ENCODE results near the gene SSRP1. TPM values are rescaled to one million over a fixed set of nuclear protein-coding genes. Genes with fewer than 3 reads are reported as not detected.
A peak's percentile ranks its signal among the peaks of the same experiment; 100 is the strongest.

The SSRP1 gene
- total RNA-seq, 1 donor: 83.2 TPM

DNA sequence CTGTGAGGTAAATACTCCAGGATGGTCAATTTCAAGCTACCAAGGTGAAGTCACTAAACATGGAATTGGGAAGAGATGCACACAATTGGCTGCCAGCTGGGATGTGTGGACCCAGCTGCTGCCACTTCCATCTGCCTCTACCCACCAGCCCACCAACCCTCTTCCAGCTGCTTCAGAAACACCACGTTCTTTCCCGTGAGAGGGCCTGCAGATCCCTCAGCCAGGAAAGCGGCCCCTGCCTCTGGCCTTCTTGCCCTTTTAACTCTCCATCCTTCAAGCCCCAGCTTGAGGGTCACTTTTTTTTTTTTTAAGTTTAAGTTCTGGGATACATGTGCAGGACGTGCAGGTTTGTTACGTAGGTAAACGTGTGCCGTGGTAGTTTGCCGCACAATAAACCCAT, 25.3 kb upstream of the SSRP1 start:
- TF ChIP-seq, protein P1, sequence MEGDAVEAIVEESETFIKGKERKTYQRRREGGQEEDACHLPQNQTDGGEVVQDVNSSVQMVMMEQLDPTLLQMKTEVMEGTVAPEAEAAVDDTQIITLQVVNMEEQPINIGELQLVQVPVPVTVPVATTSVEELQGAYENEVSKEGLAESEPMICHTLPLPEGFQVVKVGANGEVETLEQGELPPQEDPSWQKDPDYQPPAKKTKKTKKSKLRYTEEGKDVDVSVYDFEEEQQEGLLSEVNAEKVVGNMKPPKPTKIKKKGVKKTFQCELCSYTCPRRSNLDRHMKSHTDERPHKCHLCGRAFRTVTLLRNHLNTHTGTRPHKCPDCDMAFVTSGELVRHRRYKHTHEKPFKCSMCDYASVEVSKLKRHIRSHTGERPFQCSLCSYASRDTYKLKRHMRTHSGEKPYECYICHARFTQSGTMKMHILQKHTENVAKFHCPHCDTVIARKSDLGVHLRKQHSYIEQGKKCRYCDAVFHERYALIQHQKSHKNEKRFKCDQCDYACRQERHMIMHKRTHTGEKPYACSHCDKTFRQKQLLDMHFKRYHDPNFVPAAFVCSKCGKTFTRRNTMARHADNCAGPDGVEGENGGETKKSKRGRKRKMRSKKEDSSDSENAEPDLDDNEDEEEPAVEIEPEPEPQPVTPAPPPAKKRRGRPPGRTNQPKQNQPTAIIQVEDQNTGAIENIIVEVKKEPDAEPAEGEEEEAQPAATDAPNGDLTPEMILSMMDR (IDR thresholded peaks at IDR 0.05; ENCODE audit: insufficient read depth, low read length): no peak
- no peak for DNase-seq (ENCODE audit: low read depth)
- H3K4me3 ChIP-seq (ENCODE audit: low read depth, low read length): no peak overlapping the region

GRCh38 chr11:57359896-57360690, 24.4 kb upstream of the SSRP1 start:
- no peak overlapping the region for H3K4me3 ChIP-seq (ENCODE audit: low read depth, low read length)
- DNase-seq (ENCODE audit: low read depth): no peak
- TF ChIP-seq, protein P1 (IDR thresholded peaks at IDR 0.05; ENCODE audit: insufficient read depth, low read length): no peak

DNA sequence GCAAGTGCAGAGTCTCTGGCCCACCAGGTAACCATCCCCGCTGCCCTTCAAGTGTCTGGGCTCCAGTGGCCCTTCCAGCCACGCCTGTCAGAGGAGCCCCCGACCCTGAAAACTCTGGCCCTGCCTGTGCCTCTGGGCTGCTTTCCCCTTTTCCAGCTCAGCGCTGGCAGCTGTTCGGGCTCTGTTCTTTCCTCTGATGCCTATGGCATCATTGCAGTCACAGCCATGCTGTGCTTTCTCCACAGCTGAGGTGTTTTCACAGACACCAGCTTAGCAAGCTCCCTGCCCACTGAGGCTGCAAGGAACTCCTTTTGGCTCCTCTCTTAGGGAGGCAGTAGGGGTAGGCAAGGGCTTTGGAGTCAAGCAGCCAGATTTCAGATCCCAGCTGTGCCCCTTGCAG, 23.7 kb upstream of the SSRP1 start:
- TF ChIP-seq, protein P1 (IDR thresholded peaks at IDR 0.05; ENCODE audit: insufficient read depth, low read length): no peak
- DNase-seq (ENCODE audit: low read depth): no peak

DNA sequence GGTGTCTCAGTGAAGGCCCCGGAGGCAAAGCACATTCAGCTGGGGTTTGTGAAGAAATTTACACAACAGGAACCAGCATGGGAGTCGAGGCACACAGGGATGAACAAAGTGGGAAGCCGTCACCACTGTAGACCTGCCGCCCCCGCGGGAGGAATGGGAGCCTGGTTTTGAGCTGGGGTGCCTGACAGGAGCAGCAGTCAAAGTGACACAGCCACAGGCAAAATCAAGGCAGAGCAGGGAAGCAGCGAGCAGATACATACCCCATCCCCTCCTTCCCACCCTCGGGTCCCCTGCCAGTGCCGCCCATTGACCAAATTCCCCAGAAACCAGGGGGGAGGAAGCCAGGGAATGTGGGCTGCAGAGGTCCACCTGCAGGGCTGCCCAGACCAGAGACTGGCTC, 23.3 kb upstream of the SSRP1 start:
- H3K4me3 ChIP-seq (ENCODE audit: low read depth, low read length): no peak overlapping the region
- no peak for DNase-seq (ENCODE audit: low read depth)
- TF ChIP-seq, protein P1 (IDR thresholded peaks at IDR 0.05; ENCODE audit: insufficient read depth, low read length): no peak

More for the DNA sequence above, 23.7 kb upstream of the SSRP1 start:
- no peak overlapping the region for H3K4me3 ChIP-seq (ENCODE audit: low read depth, low read length)

GRCh38 chr11:57358543-57358961, 22.9 kb upstream of the SSRP1 start:
- no peak overlapping the region for H3K4me3 ChIP-seq (ENCODE audit: low read depth, low read length)
- TF ChIP-seq, protein P1 (IDR thresholded peaks at IDR 0.05; ENCODE audit: insufficient read depth, low read length): no peak
- DNase-seq (ENCODE audit: low read depth): peak; percentile 51

GRCh38 chr11:57357856-57358255, 22.2 kb upstream of the SSRP1 start:
- peak; percentile 53 for DNase-seq (ENCODE audit: low read depth)
- no peak overlapping the region for H3K4me3 ChIP-seq (ENCODE audit: low read depth, low read length)
- TF ChIP-seq, protein P1 (IDR thresholded peaks at IDR 0.05; ENCODE audit: insufficient read depth, low read length): no peak

Measured in fibroblast of the aortic adventitia (primary cell).